Thyroid gland (tissue), 4 donors: Measurements from ENCODE around the gene KIAA0408. TPM values are rescaled to one million over a fixed set of nuclear protein-coding genes. Genes with fewer than 3 reads are reported as not detected.
"Not testable (repeated sequence)": the region's sequence is repeated elsewhere in the genome, so short reads cannot be mapped to it uniquely, and the experiment has no call there.

Experiments
- DNase-seq, 2 donors: peaks; one replicate each; pipeline ENCODE4 v3.0.0-alpha.2; 2019
- H3K27ac ChIP-seq, 3 donors: fragments of 200-600 bp; sonication (generic); 1 replicate in 2 of 3; 2 replicates in 1 of 3; pipeline ENCODE4 v1.5.1; 2016 to 2019; ENCODE audit warnings: mild to moderate bottlenecking in 1 of 3, moderate library complexity in 1 of 3
- H3K27me3 ChIP-seq: fragments of 200-600 bp; sonication (generic); one replicate; pipeline ENCODE4 v1.5.1; 2019
- H3K36me3 ChIP-seq, 2 donors: fragments of 200-600 bp; sonication (generic); one replicate each; pipeline ENCODE4 v1.5.1; 2016 to 2019
- H3K4me1 ChIP-seq, 2 donors: fragments of 200-600 bp; sonication (generic); one replicate each; pipeline ENCODE4 v1.5.1; 2017 to 2019
- H3K4me3 ChIP-seq, 3 donors: fragments of 200-600 bp; sonication (generic); replicated peaks in 1 of 3; 1 replicate in 2 of 3; 2 replicates in 1 of 3; pipeline ENCODE4 v1.5.1; 2016; ENCODE audit warnings: mild to moderate bottlenecking in 1 of 3
- H3K9me3 ChIP-seq: fragments of 200-600 bp; sonication (generic); one replicate; pipeline ENCODE4 v1.5.1; 2017
- CTCF ChIP-seq, 6 experiments: fragments of 200-600 bp in 3 of 6; fragments of 450-650 bp in 3 of 6; sonication (generic) in 3 of 6; IDR thresholded peaks; one replicate each; pipeline ENCODE4 v1.5.1; 2016 to 2019; ENCODE audit warnings: antibody characterized with exemption in 6 of 6, mild to moderate bottlenecking in 2 of 6, inconsistent platforms in 1 of 6, moderate library complexity in 1 of 6
- POLR2A ChIP-seq, 2 donors: fragments of 450-650 bp; IDR thresholded peaks; one replicate each; pipeline ENCODE4 v1.6.1; 2017; ENCODE audit warnings: antibody characterized with exemption in 2 of 2, mild to moderate bottlenecking in 2 of 2, moderate library complexity in 1 of 2
- WGBS, 2 donors: methylation state at CpG; one replicate each; pipeline ENCODE4 v1.1.5; 2017; 5-methylcytosine and 5-hydroxymethylcytosine counted together
- intact Hi-C: fragments of 100-400 bp; cut with DNase I; formaldehyde crosslinking; loops from one replicate; pipeline ENCODE4 v1.15.1; 2023
- total RNA-seq, 4 donors: library from RNA; depleted of rRNA; stranded (reverse); fragments of >200 nt; gene quantifications; one replicate each; pipeline ENCODE4 v1.2.3, GENCODE V29; 2016

KIAA0408 gene
- total RNA-seq, 4 donors from 2014 or later: 0.38 to 3.6 (median 1.7) TPM

- intact Hi-C loops: no loop called here
- WGBS, 2 donors: 87 to 88% methylated on average over 3 of the region's 3 CpGs
- Histone ChIP-seq H3K9me3 (no peaks in the 10 kb centered on the region), H3K27me3 (no peaks in the 10 kb centered on the region), H3K4me1 (no peaks in the 10 kb centered on the region), H3K4me3 (no peak overlapping the region), H3K27ac (no peak overlapping the region), H3K36me3 (no peaks in the 10 kb centered on the region)
- TF ChIP-seq CTCF (IDR thresholded peaks at IDR 0.05): no peak
- no peak for TF ChIP-seq POLR2A (IDR thresholded peaks at IDR 0.05)
- no peak for DNase-seq
Observed at GRCh38 chr6:127436578-127437110, 22.5 kb downstream of the KIAA0408 start.

GRCh38 chr6:127435626-127436220 is 23.5 kb downstream of the KIAA0408 start:
- no peaks in the 10 kb centered on the region for H3K9me3 ChIP-seq
- H3K27me3 ChIP-seq: no peaks in the 10 kb centered on the region
- no peak for DNase-seq
- intact Hi-C loops: no loop called here
- H3K4me3 ChIP-seq: no peak overlapping the region
- TF ChIP-seq CTCF (IDR thresholded peaks at IDR 0.05): no peak
- TF ChIP-seq POLR2A (IDR thresholded peaks at IDR 0.05): no peak
- no peaks in the 10 kb centered on the region for H3K36me3 ChIP-seq
- H3K27ac ChIP-seq: no peak overlapping the region
- no peaks in the 10 kb centered on the region for H3K4me1 ChIP-seq
- 47 to 55% methylated on average over 7 of the region's 7 CpGs for WGBS, 2 donors

GRCh38 chr6:127434651-127435050 is 24.5 kb downstream of the KIAA0408 start:
- Histone ChIP-seq H3K27ac (no peak overlapping the region), H3K9me3 (no peaks in the 10 kb centered on the region), H3K4me3 (no peak overlapping the region), H3K4me1 (no peaks in the 10 kb centered on the region), H3K27me3 (no peaks in the 10 kb centered on the region), H3K36me3 (no peaks in the 10 kb centered on the region)
- intact Hi-C loops: no loop called here
- DNase-seq: no peak
- TF ChIP-seq POLR2A (IDR thresholded peaks at IDR 0.05): no peak
- TF ChIP-seq CTCF (IDR thresholded peaks at IDR 0.05): no peak

- not testable (repeated sequence) for H3K27ac ChIP-seq, H3K4me1 ChIP-seq, H3K9me3 ChIP-seq, DNase-seq, H3K36me3 ChIP-seq, H3K4me3 ChIP-seq, H3K27me3 ChIP-seq
- 82 to 88% methylated on average over 9 of the region's 9 CpGs for WGBS, 2 donors
- intact Hi-C loops: loop anchor here (10.0 kb wide), 1 partner anchor 124 kb away; no protein-coding TSS in a partner anchor
Observed at GRCh38 chr6:127428562-127428961, 30.6 kb downstream of the KIAA0408 start.

GRCh38 chr6:127423921-127424320 is 35.3 kb downstream of the KIAA0408 start:
- Histone ChIP-seq H3K36me3 (no peaks in the 10 kb centered on the region), H3K4me3 (no peak overlapping the region), H3K4me1 (no peaks in the 10 kb centered on the region), H3K27me3 (no peaks in the 10 kb centered on the region), H3K27ac (no peak overlapping the region), H3K9me3 (no peaks in the 10 kb centered on the region)
- 83 to 84% methylated on average over 2 of the region's 2 CpGs for WGBS, 2 donors
- TF ChIP-seq CTCF (IDR thresholded peaks at IDR 0.05) (no peak), POLR2A (IDR thresholded peaks at IDR 0.05) (no peak)
- DNase-seq: no peak
- intact Hi-C loops: loop anchor here (10.0 kb wide), 1 partner anchor 119 kb away; no protein-coding TSS in a partner anchor

GRCh38 chr6:127421164-127421563 is 38.0 kb downstream of the KIAA0408 start:
- H3K4me3 ChIP-seq, H3K27ac ChIP-seq, DNase-seq, H3K36me3 ChIP-seq, H3K4me1 ChIP-seq, H3K9me3 ChIP-seq, H3K27me3 ChIP-seq: not testable (repeated sequence)
- WGBS, 2 donors: 56 to 61% methylated on average over 3 of the region's 3 CpGs
- intact Hi-C loops: loop anchor here (10.0 kb wide), 1 partner anchor 116 kb away; no protein-coding TSS in a partner anchor
